DMS114 treated with DMSO at 0.1 percent for 48 hours (cell line): ENCODE results near the gene PLD6.
"Not testable (repeated sequence)": the region's sequence is repeated elsewhere in the genome, so short reads cannot be mapped to it uniquely, and the experiment has no call there.

ENCODE experiments used
- DNase-seq: peaks from one replicate; lab custom pipeline; 2025; ENCODE audit not compliant: unreplicated experiment; lab: John Stamatoyannopoulos, UW

Gene PLD6

GRCh38 chr17:17201907-17202306, 4.2 kb downstream of the PLD6 start:
- no peak for DNase-seq

DNA sequence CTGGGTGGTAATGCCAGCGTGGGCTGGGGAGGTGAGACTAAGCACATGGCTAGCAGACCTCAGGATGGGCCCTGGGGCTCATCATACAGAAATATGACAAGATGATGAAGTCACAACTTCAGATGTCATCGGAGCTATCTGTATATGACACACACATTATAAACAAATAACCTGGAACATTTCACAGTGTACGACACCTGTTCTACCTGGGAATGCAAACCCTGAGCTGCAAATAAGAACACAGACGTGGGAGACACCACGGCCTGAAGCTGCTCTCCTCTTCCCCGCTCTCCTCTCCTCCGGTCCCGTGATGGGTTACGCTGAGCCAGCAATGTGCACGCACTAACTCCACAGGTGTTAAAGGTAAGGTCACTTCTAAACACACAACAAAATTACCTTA, 4.9 kb downstream of the PLD6 start:
- no peak for DNase-seq

- no peak for DNase-seq
These were observed 5.3 kb downstream of the PLD6 start for GRCh38 chr17:17200831-17201230.

GRCh38 chr17:17200311-17200710, 5.8 kb downstream of the PLD6 start:
- DNase-seq, result no peak

DNA sequence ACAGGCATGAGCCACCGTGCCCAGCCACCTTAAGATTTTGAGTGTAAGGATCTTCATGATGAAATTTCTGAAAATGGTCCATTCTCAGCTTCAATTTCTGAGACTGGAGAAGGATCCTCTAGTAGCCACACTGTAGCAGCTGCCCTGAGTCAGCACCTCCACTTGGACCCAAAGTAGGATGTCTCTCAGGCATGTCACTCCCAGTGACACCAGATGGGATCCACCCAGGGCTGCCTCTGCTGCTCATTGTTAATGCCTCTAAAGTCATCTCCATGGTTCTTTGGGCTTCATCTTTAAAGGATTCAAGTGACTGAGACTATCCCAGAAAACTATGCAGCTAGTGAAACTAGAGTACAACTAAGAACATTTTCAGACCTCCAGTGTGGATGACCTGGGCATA, 7.9 kb downstream of the PLD6 start:
- no peak for DNase-seq

- DNase-seq, result no peak
These were observed 9.4 kb downstream of the PLD6 start for GRCh38 chr17:17196776-17197175.

GRCh38 chr17:17195466-17195865, 10.7 kb downstream of the PLD6 start:
- not testable (repeated sequence) for DNase-seq

DNA sequence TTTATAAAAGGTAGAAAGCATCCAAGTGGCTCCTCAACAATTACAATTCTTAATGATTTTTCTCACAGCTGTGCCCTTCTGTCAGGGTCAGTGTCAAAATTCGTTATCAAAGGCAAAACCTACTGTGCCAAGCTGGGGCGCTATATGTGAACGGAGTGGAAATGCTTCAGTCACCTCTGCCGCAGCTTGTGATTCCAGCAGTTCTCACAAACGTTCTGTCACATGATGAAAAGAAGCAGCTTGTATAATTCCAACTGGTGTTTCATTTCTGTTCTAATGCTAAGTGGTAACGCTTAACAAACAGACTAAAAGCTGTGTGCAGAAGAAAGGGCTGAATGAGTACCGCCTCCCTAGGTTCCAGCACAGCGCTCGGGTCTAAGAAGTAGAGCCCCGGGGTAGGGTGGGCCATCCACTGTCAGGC, 14.2 kb downstream of the PLD6 start:
- no peak for DNase-seq

GRCh38 chr17:17191346-17191792, 14.8 kb downstream of the PLD6 start:
- DNase-seq, result no peak

- no peak for DNase-seq
These were observed 15.9 kb downstream of the PLD6 start for GRCh38 chr17:17190188-17190587.

DNA sequence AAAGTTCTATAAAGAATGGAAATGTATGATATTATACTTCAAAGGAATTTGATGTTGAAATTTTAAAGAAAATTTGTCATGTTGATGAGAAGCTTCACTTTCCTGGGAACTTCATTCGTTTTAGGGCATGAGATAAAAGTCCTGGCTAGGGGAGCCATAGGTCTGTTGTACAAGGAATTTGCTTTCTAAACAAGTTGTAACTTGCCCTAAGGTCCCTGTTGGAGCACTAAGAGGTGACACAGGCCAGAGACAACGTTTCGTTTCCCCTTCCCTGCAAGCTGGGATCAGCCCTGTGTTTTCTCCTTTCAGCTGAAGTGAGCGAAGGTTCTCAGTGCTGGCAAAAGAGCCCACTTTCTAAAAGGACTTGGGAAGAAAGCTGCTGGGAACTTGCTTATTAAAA, 16.6 kb downstream of the PLD6 start:
- DNase-seq, result no peak

- DNase-seq, result no peak
These were observed 17.5 kb downstream of the PLD6 start for GRCh38 chr17:17188586-17188985.

GRCh38 chr17:17186551-17187505, 19.3 kb downstream of the PLD6 start:
- no peak for DNase-seq

DNA sequence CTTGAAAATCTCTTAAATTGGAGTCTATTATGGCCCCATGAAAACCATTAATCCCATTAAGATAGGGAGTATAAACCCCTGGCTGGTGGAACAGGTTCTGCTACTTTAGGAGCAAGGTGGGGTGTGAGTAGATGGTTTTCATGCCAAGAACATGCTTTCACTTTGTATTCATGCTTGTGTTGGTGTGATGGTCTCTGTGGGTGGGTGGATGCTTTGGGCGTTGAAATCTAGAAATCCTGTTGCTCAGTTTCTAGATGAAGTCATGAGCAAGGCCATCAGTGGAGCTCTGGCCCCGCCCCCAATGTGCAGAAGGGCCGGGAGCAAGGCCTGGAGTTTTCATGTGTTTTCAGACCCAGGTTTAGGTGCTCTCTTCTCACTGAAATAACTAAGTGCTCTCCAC, 20.1 kb downstream of the PLD6 start:
- no peak for DNase-seq

DNA sequence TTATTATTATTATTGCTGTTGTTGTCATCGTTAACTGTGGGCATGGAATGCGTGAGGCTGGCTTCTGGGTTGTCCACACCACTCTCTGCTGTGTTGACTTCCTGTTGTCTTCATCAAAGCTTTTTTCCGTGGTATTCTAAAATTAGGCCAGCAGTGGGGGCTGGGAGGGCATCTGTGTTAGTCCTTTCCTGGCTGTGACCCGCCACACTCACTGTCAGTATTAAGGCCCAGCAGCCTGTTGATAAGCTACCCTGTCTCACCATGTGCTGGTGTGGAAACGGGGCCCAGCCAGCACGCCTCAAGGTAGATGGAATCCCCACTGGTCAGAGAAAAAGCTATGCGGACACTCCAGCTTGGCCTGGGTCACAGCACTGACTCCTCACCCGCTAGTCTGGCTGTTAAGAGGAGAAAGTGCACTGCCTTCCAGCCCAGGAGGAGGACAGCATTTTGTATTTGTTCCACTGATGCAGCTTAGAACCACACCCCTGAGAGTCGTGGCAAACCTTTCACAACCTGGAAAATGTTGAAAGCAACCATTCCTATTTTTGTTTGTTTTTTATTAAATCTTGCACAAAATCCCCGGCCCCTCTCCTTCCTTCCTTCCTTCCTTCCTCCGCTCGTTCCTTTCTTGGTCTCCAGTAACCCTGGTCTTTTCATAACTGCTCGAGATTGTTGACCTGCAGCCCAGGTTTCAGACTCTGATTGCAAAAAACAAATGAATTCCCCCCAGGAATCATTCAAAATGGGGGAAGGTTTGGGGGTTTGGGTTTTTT, 21.0 kb downstream of the PLD6 start:
- DNase-seq, result not testable (repeated sequence)

GRCh38 chr17:17183744-17184143, 22.4 kb downstream of the PLD6 start:
- DNase-seq, result no peak

DNA sequence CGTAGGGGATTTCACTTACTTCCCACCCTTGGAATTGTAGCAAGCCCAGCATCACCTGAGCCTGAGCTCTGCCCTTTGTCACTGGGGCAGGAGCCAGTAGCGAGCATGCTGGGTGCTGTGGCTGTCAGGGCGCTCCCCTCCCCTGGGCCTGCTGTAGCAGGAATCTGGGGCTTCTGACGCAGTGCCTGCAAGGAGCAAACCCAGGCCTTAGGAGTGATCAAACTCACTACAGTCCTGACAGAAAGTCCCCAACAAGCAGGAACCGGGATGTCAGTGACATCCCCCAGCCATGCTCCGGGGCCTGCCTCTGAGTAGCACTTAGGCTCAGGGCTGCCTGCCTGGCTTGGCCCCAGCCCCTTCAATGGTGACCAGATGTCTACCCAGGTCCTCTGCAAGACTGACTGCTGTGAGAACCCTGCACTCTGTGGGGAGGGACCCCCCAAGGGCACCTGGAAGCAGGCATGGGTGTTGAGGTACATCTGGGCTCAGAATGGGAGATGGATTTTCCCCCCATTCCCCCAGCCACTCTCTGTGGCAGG, 23.5 kb downstream of the PLD6 start:
- DNase-seq, result no peak

DNA sequence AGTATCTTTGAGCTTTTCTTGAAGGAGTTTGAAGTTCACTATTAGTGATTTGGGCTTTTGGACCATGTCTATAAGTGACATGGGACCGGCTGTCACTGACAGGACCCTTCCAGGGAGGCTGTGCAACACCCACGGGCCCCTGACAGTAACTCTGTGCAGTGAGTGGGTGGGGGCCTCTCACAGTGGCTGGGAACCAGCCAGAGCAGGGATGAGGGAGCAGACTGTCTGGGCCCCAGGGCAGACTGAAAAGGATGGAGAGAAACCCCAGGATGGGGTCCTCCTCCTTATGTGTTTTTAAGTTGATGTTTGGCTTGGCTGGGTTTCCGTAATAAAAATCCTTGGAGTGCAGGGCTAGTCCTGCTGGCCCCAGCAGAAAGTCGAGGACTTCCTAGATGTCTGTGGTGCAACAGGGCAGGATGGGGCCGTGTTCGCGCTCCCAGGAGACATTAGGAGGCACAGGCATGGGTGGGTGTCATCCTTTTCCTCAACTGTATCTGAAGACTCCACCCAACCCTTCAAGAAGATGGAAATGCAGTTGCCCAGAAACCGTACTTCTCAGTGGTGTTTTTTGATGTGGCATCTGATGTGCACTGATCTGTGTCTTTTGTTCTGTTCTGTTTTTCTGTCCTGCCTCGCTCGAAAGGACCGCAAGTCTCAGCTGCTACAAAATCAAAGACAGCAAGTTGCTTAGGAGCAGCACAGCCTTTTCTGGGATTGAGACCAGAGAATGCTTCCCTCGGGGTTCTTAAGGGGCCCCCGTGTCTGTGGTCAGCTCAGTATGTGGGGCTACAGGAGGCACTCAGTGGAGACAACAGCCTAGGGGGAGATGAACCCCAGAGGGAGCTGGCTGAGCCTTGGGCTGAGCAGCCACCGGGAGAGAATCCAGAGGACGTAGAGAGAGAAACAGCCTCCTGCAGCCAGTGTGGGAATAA, 24.2 kb downstream of the PLD6 start:
- no peak for DNase-seq

DNA sequence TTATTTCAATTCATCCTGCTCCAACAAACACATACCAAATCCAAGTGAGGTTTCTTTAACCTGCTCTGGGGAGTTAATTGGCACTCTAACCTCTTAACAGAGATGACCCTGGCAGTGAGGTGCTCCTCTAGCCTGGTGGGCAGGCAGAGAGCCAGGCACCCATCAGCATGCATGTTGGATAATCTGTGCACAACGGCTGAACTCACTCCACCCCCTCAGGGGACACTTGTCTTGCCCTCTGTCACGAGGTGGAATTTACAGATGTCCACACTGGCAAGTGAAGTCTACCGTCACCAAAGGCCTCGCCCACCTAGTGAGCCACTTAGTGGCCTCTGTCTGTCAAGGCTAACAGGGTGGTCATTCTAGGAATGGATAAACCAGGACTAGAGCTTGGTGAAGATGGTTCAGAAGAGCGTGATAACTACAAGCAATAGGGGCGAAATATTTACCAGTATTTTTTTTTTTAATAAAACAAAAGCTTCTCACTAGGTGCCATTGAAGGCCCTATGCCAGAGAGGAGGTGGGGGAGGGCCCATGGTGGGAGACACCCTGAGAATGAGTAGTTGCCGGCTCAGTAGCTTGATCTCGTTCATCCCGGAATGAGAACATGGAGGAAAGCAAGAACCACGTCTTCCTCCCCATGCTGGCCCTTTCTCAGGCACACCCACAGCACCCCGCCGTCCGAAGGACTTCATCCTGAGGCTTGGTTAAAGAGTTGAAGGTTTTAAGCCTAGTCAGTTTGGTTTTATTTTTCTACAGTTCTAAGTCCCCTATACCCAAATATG, 25.2 kb downstream of the PLD6 start:
- no peak for DNase-seq

GRCh38 chr17:17180141-17180603, 26.0 kb downstream of the PLD6 start:
- DNase-seq, result no peak
